ENCODE results near the gene ARSK. TPM values are rescaled to one million over a fixed set of nuclear protein-coding genes. Genes with fewer than 3 reads are reported as not detected.

The ARSK gene
- total RNA-seq, 6 experiments from 2014 or later: 2.1 to 4.9 (median 4.0) TPM

DNA sequence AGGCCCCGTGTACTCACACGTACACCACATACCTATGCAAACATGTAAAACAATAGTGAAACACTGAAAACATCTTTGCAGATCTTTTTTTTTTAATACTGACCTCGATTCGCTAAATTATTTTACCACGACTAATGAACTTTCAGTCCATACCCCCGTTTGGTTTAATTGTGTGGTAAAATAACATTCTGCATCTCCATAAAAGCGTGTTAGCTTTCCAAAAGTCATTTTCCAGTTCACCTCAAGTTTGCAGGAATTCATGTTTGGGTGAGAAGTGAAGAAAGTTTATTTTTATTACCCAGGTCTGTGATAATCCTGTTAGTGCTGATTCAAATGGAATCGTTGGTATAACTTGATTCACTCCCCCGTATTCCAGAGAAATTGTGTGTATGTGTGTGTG lies 652 bp downstream of the ARSK start:
- Histone ChIP-seq H3K9me3 (no peaks in the 10 kb centered on the region), H3K27me3 (no peaks in the 10 kb centered on the region), H3K4me3 (peak overlapping the region; percentile 74 to 83 (median 74)), H3K4me1 (peaks cover 0 to 16% (median 0%) of the 10 kb centered on the region in 4 donors), H3K36me3 (no peaks in the 10 kb centered on the region), H3K27ac (peak overlapping the region; percentile 87 to 92 (median 88))
- DNase-seq (no peak), ATAC-seq (no peak)
- intact Hi-C loops (cut with DNase I): no loop called here
- WGBS (ENCODE audit: insufficient coverage, low coverage, low lambda C conversion rate, missing lambda C conversion rate): 0% methylated on average over 9 of the region's 9 CpGs
- TF ChIP-seq, protein P1, sequence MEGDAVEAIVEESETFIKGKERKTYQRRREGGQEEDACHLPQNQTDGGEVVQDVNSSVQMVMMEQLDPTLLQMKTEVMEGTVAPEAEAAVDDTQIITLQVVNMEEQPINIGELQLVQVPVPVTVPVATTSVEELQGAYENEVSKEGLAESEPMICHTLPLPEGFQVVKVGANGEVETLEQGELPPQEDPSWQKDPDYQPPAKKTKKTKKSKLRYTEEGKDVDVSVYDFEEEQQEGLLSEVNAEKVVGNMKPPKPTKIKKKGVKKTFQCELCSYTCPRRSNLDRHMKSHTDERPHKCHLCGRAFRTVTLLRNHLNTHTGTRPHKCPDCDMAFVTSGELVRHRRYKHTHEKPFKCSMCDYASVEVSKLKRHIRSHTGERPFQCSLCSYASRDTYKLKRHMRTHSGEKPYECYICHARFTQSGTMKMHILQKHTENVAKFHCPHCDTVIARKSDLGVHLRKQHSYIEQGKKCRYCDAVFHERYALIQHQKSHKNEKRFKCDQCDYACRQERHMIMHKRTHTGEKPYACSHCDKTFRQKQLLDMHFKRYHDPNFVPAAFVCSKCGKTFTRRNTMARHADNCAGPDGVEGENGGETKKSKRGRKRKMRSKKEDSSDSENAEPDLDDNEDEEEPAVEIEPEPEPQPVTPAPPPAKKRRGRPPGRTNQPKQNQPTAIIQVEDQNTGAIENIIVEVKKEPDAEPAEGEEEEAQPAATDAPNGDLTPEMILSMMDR (IDR thresholded peaks at IDR 0.05): no peak
- no peak for TF ChIP-seq POLR2A (IDR thresholded peaks at IDR 0.05)

DNA sequence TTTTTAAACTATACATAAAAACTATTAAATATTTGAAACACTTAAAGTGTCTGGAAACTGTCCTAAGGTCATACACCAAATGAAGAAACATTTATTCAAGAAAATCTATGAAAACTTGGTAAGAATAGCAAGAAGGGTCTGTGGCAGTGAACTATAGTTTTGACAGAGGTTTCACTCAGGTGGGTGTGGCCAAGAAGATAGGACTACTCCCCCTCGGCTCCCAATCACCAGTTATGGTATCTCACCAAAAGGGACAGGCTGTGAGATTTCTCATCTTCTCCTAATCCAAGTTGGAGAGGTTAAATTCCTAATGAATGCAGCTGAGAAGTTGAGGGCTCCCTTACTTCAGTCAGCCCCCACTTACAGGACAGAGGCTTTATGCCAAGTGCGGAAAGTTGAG lies 2.9 kb downstream of the ARSK start:
- 85% methylated on average over 2 of the region's 2 CpGs for WGBS (ENCODE audit: insufficient coverage, low coverage, low lambda C conversion rate, missing lambda C conversion rate)
- no peak for ATAC-seq
- H3K4me1 ChIP-seq: peaks cover 0 to 16% (median 0%) of the 10 kb centered on the region in 4 donors
- H3K4me3 ChIP-seq: no peak overlapping the region
- H3K36me3 ChIP-seq: no peaks in the 10 kb centered on the region
- H3K27ac ChIP-seq: no peak overlapping the region
- TF ChIP-seq, protein P1 (IDR thresholded peaks at IDR 0.05): no peak
- TF ChIP-seq POLR2A (IDR thresholded peaks at IDR 0.05): no peak
- intact Hi-C loops (cut with DNase I): no loop called here
- DNase-seq: no peak
- H3K9me3 ChIP-seq: no peaks in the 10 kb centered on the region
- H3K27me3 ChIP-seq: no peaks in the 10 kb centered on the region

DNA sequence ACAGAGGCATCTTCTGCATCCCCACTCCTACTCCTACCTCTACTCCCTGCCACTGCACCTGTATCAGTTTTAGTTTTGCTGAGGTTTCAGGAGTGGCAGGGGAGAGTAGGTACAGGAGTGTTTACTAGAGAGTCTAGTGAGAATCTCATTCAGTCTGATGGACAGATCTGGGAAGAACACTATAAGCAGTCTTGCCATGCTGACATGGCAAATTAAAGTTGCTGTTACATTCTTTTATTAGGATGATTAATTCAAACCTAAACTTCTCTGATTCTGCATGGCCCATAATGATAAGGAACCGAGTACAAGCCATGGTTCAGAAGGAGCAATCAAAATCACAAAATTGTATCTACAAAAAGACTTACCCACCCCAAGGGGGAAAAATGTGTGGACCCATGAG lies 7.4 kb downstream of the ARSK start:
- H3K27ac ChIP-seq: no peak overlapping the region
- no peak overlapping the region for H3K4me3 ChIP-seq
- H3K4me1 ChIP-seq: no peaks in the 10 kb centered on the region
- no peak for DNase-seq
- no peaks in the 10 kb centered on the region for H3K36me3 ChIP-seq
- ATAC-seq: no peak
- intact Hi-C loops (cut with DNase I): no loop called here
- no peaks in the 10 kb centered on the region for H3K27me3 ChIP-seq
- WGBS (ENCODE audit: insufficient coverage, low coverage, low lambda C conversion rate, missing lambda C conversion rate): 82% methylated on average over 1 of the region's 1 CpG
- no peaks in the 10 kb centered on the region for H3K9me3 ChIP-seq
- TF ChIP-seq, protein P1 (IDR thresholded peaks at IDR 0.05): no peak
- no peak for TF ChIP-seq POLR2A (IDR thresholded peaks at IDR 0.05)

DNA sequence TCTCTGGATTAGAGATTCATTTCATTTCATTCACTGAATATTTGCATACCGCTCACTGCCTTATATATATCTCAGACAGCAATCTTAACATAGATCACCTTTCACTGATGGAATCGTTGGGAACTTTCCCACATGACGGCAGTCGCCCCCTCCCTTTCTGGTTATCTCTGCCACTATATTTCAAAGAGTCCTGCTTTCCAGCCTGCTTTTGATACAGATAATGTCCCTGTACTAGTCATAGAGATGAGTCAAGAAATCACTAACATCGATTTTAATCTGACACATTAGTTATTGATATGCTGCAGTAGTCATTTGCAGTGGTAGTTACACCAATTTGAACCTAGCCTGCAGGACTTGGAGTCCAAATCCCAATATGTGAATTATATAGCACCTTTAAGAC lies 8.5 kb downstream of the ARSK start:
- 79% methylated on average over 5 of the region's 5 CpGs for WGBS (ENCODE audit: insufficient coverage, low coverage, low lambda C conversion rate, missing lambda C conversion rate)

More for the DNA sequence above, 8.5 kb downstream of the ARSK start:
- no peaks in the 10 kb centered on the region for H3K27me3 ChIP-seq
- no peak for TF ChIP-seq POLR2A (IDR thresholded peaks at IDR 0.05)
- TF ChIP-seq, protein P1 (IDR thresholded peaks at IDR 0.05): no peak
- H3K36me3 ChIP-seq: peaks cover 0 to 5% (median 0%) of the 10 kb centered on the region in 4 donors
- ATAC-seq (no peak), DNase-seq (no peak)
- H3K9me3 ChIP-seq: no peaks in the 10 kb centered on the region
- intact Hi-C loops (cut with DNase I): no loop called here
- H3K27ac ChIP-seq: no peak overlapping the region
- no peak overlapping the region for H3K4me3 ChIP-seq
- H3K4me1 ChIP-seq: no peaks in the 10 kb centered on the region

All from right lobe of liver (tissue), 6 donors.